Upper lobe of left lung (tissue), 4 donors: Measurements from ENCODE around the gene CCNF.

Experiments
- CTCF ChIP-seq, 6 experiments: fragments of 450-650 bp in 4 of 6; fragments of 200-600 bp in 2 of 6; sonication (generic) in 2 of 6; IDR thresholded peaks; one replicate each; pipeline ENCODE4 v1.5.1; 2016 to 2019; ENCODE audit warnings: antibody characterized with exemption in 6 of 6
- POLR2AphosphoS5 ChIP-seq, 2 donors: sonication (generic); formaldehyde crosslinking; IDR thresholded peaks; one replicate each; pipeline ENCODE4 v1.5.1; 2017; ENCODE audit warnings: antibody characterized with exemption in 2 of 2

GRCh38 chr16:2422123-2422867 lies 7.0 kb upstream of the CCNF start:
- TF ChIP-seq CTCF (IDR thresholded peaks at IDR 0.05) (no peak), POLR2AphosphoS5 (IDR thresholded peaks at IDR 0.05) (no peak)
